GM21528 (cell line): ENCODE data around the gene KIF3A.
"Not testable (repeated sequence)": the region's sequence is repeated elsewhere in the genome, so short reads cannot be mapped to it uniquely, and the experiment has no call there.

Experiments
- ATAC-seq: cut with Tn5 transposase; IDR thresholded peaks from one replicate; pipeline ENCODE4 v1.9.1; 2021; ENCODE audit warnings: mild to moderate bottlenecking, moderate library complexity; ENCODE audit not compliant: unreplicated experiment, low FRiP score

KIF3A gene

GRCh38 chr5:132729896-132730295 lies 7.5 kb downstream of the KIF3A start:
- ATAC-seq = no peak

- no peak for ATAC-seq
These were observed 11.6 kb downstream of the KIF3A start for GRCh38 chr5:132725745-132726144.

- ATAC-seq = no peak
These were observed 18.6 kb downstream of the KIF3A start for GRCh38 chr5:132718544-132719312.

GRCh38 chr5:132714456-132715307 lies 22.7 kb downstream of the KIF3A start:
- no peak for ATAC-seq

- no peak for ATAC-seq
These were observed 28.7 kb downstream of the KIF3A start for GRCh38 chr5:132708645-132709044.

GRCh38 chr5:132704875-132705274 lies 32.5 kb downstream of the KIF3A start:
- no peak for ATAC-seq

GRCh38 chr5:132695956-132696355 lies 41.4 kb downstream of the KIF3A start:
- ATAC-seq = no peak

GRCh38 chr5:132692632-132692967 lies 44.7 kb downstream of the KIF3A start:
- ATAC-seq = no peak

- not testable (repeated sequence) for ATAC-seq
These were observed 45.4 kb downstream of the KIF3A start for GRCh38 chr5:132691755-132692631.

GRCh38 chr5:132690156-132690555 lies 47.2 kb downstream of the KIF3A start:
- no peak for ATAC-seq

GRCh38 chr5:132689513-132689912 lies 47.8 kb downstream of the KIF3A start:
- no peak for ATAC-seq

GRCh38 chr5:132688536-132689339 lies 48.6 kb downstream of the KIF3A start:
- no peak for ATAC-seq

- ATAC-seq = no peak
These were observed 49.4 kb downstream of the KIF3A start for GRCh38 chr5:132687995-132688394.

GRCh38 chr5:132686193-132686592 lies 51.2 kb downstream of the KIF3A start:
- ATAC-seq = no peak

- no peak for ATAC-seq
These were observed 52.2 kb downstream of the KIF3A start for GRCh38 chr5:132684922-132685720.

- ATAC-seq = no peak
These were observed 52.9 kb downstream of the KIF3A start for GRCh38 chr5:132684491-132684890.

GRCh38 chr5:132681983-132682382 lies 55.4 kb downstream of the KIF3A start:
- no peak for ATAC-seq

- no peak for ATAC-seq
These were observed 55.9 kb downstream of the KIF3A start for GRCh38 chr5:132681476-132681831.

GRCh38 chr5:132680780-132681475 lies 56.4 kb downstream of the KIF3A start:
- ATAC-seq = no peak
